Fibroblast of villous mesenchyme (primary cell): ENCODE data around the gene KIF1B. TPM values are rescaled to one million over a fixed set of nuclear protein-coding genes. Genes with fewer than 3 reads are reported as not detected.

ENCODE experiments used
- DNase-seq: peaks from one replicate; pipeline ENCODE4 v3.0.0-alpha.2; 2010; ENCODE audit warnings: low read depth
- H3K4me3 ChIP-seq: 2 replicates; pipeline ENCODE4 v1.5.1; 2011; ENCODE audit warnings: low read depth, mild to moderate bottlenecking, low read length
- total RNA-seq: library from RNA; depleted of rRNA; stranded (reverse); fragments of >200 nt; gene quantifications from 2 replicates; pipeline ENCODE4 v1.2.3, GENCODE V29; 2012
- TF ChIP-seq, protein P1 (sequence below): IDR thresholded peaks from 2 replicates; pipeline ENCODE4 v1.5.1; 2012; ENCODE audit warnings: low read depth, mild to moderate bottlenecking, low read length; ENCODE audit not compliant: insufficient read depth

KIF1B gene
- total RNA-seq, 1 donor, result 36.3 TPM

DNA sequence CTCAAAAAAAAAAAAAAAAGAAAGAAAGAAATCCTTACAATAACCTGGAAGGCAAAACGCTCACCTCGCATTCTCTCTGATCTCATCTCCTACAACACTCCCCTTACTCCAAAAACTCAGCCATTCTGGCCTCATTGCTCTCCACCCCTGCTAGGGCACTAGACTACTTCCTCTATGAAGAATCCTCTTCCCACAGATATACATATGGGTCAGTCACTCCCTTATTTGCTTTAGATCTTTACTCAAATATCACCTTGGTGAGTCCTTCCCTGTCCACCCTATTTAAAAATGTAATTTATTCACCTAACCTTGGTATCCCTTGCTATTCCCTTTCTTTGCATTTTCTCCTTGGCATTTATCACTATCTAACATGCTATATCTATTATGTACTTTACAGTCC is 24.6 kb upstream of the KIF1B start:
- no peak for DNase-seq
- TF ChIP-seq, protein P1, sequence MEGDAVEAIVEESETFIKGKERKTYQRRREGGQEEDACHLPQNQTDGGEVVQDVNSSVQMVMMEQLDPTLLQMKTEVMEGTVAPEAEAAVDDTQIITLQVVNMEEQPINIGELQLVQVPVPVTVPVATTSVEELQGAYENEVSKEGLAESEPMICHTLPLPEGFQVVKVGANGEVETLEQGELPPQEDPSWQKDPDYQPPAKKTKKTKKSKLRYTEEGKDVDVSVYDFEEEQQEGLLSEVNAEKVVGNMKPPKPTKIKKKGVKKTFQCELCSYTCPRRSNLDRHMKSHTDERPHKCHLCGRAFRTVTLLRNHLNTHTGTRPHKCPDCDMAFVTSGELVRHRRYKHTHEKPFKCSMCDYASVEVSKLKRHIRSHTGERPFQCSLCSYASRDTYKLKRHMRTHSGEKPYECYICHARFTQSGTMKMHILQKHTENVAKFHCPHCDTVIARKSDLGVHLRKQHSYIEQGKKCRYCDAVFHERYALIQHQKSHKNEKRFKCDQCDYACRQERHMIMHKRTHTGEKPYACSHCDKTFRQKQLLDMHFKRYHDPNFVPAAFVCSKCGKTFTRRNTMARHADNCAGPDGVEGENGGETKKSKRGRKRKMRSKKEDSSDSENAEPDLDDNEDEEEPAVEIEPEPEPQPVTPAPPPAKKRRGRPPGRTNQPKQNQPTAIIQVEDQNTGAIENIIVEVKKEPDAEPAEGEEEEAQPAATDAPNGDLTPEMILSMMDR, result no peak
- no peak overlapping the region for H3K4me3 ChIP-seq

DNA sequence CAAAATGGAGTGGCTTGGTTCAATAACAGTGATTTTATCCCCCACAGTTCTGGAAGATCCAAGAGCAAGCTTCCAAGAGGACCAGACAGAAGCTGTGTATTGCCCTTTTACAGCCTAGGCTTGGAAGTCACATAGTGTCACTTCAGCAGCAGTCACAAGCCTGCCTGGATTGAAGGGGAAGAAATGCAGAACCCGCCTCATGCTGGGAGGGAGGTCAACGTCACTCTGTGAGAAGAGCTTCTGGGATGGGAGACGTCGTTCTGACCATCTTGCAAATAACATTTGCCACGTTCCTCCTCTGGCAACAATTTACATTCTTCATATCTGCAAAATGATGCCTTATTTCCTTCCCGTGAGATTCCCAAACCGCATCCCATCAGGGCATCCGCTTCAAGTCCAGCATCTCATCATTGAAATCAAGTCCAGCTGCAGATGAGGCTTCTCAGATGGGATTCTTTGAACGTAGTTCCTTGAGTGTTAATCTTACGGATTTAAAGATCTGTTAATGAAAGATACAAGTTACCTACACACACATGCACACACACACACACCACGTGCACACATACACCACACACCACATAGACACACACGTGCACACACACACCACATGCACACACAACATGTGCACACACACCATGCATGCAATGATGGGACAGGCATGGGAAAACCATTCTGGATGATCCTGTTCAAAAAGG is 23.9 kb upstream of the KIF1B start:
- no peak for DNase-seq
- no peak overlapping the region for H3K4me3 ChIP-seq
- TF ChIP-seq, protein P1, result no peak

DNA sequence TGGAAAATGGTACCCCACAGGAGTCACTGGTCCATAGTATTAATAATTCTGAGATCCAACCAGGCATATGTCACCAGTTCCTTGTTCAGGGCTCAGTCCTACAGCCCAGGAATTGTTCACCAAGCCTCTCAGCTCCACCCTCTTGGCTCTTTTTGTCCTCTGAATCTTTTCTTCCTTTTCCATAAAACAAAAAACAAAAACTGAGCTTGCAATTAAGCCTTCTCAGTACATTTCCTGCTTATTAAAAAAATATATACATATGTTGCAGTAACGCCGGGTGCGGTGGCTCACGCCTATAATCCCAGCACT is 23.4 kb upstream of the KIF1B start:
- TF ChIP-seq, protein P1, result no peak
- H3K4me3 ChIP-seq, result no peak overlapping the region
- no peak for DNase-seq

DNA sequence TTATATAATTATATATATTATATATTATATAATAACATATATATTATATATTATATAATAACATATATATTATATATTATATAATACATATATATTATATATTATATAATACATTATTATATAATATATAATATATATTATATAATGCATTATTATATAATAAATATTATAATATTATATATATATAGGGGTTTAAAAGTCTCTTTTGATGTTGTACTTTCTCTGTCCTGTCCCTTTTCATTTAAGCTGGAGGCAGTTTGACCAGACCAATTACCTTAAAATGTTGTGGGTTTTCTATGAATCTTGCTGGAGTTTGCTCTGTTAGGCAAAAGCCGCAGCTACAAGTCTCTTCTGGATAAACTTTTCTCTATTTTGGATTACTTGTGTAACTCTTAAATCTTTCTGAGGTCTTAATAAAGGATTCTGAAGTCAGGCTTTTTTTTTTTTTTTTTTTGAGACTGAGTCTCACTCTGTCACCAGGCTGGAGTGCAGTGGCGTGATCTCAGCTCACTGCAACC is 22.2 kb upstream of the KIF1B start:
- no peak overlapping the region for H3K4me3 ChIP-seq
- TF ChIP-seq, protein P1, result no peak
- DNase-seq, result no peak

DNA sequence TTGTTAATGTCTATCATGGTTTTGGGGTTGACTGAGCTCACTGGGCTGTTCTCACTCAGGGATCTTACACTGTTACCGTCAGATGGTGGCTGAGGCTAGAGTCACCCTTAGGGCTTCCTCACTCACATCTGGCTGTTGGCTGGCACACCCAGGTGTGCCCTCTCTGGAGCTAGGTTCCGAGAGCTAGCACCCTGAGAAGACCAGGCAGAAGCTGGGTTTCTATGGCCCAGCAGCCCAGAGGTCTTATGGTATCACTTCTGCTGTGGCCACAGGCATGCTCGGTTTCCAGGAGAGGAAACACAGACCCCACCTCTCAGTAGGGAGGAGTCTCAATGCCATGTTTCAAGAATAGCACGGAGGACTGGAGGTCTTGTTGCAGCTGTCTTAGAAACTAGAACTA is 20.7 kb upstream of the KIF1B start:
- TF ChIP-seq, protein P1, result no peak
- DNase-seq, result no peak

DNA sequence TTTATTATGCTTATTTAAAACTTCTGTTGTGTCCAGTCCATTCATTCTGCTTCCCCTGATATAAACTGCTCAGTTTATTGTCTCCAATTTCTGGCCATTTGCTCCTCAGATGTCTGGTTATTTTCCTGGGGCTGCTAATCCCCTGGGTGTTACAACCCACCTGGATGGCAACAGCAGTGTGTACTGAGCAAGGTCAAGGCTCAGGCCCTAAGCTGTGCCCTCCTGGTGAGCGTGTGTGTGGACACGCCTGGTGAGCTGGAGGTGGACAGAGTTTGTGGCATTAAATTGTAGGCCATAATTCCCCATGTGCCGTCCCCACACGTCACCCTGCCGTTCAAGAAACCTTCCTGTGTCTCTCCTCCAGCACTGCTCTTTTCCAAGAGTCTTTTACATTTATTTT is 18.1 kb upstream of the KIF1B start:
- H3K4me3 ChIP-seq, result no peak overlapping the region
- DNase-seq, result no peak
- TF ChIP-seq, protein P1, result no peak

More for the DNA sequence above, 20.7 kb upstream of the KIF1B start:
- no peak overlapping the region for H3K4me3 ChIP-seq

DNA sequence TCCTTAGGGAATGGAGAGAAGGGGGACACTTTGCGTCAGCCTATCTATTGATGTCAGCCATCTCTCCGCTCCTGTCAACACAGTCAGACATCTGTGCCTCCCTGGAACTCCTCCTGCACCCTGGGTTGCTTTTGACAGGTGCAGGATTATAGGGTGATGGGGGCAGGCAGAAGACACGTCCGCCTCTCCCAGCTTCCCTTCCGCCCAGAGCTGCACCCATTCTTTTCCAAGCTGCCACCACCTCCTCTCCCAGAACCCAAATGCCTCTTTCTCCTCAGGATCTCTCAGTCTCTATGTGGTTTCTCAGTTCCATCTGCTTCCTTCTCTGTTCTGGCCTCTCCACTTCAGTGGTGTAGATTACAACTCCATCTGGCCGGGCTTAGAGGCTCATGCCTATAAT is 17.1 kb upstream of the KIF1B start:
- no peak for DNase-seq
- TF ChIP-seq, protein P1, result no peak
- no peak overlapping the region for H3K4me3 ChIP-seq
